GM21737 (cell line): Measurements from ENCODE around the gene MYO1E.
"Not testable (repeated sequence)": the region's sequence is repeated elsewhere in the genome, so short reads cannot be mapped to it uniquely, and the experiment has no call there.

Experiments used
- ATAC-seq: cut with Tn5 transposase; IDR thresholded peaks from one replicate; pipeline ENCODE4 v1.9.1; 2021; ENCODE audit warnings: mild to moderate bottlenecking, moderate library complexity; ENCODE audit not compliant: unreplicated experiment

The MYO1E gene

GRCh38 chr15:59296181-59296617 is 76.5 kb downstream of the MYO1E start:
- no peak for ATAC-seq

- ATAC-seq: no peak
These were observed 77.2 kb downstream of the MYO1E start for GRCh38 chr15:59295261-59296001.

DNA sequence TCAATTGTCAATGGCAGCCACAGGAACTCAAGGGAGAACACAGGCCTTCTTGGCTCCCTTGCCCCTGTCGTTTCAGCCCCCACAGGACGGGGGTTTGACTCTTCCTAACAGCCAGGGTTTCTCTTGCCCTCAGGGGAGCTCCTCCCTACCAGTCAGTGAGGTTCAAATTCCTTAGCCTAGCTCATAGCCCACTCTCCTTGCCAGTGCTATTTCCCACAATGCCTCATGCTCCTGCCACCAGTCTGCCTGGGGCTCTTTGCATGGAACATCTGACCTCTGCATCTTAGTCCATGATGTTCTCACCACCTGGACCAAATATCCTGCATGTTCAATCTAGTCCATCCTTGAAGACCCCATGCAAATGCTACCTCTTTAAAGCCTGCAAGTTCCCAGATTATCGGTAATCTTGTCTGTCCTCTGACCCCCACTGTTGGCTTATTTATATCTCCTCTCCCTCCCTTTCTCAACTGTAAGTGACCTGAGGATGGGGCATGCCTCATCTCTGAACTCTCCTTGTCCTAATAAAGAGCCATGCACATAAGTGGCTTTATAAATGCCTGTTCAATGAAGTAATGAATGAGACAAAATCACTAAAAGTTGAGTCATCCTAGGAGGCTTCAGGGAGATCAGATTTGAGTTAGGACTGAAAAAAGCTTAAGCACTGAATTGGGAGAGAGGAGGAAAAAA is 78.0 kb downstream of the MYO1E start:
- ATAC-seq: no peak

GRCh38 chr15:59292442-59293151 is 80.1 kb downstream of the MYO1E start:
- ATAC-seq: no peak

GRCh38 chr15:59291213-59291549 is 81.5 kb downstream of the MYO1E start:
- ATAC-seq: no peak

DNA sequence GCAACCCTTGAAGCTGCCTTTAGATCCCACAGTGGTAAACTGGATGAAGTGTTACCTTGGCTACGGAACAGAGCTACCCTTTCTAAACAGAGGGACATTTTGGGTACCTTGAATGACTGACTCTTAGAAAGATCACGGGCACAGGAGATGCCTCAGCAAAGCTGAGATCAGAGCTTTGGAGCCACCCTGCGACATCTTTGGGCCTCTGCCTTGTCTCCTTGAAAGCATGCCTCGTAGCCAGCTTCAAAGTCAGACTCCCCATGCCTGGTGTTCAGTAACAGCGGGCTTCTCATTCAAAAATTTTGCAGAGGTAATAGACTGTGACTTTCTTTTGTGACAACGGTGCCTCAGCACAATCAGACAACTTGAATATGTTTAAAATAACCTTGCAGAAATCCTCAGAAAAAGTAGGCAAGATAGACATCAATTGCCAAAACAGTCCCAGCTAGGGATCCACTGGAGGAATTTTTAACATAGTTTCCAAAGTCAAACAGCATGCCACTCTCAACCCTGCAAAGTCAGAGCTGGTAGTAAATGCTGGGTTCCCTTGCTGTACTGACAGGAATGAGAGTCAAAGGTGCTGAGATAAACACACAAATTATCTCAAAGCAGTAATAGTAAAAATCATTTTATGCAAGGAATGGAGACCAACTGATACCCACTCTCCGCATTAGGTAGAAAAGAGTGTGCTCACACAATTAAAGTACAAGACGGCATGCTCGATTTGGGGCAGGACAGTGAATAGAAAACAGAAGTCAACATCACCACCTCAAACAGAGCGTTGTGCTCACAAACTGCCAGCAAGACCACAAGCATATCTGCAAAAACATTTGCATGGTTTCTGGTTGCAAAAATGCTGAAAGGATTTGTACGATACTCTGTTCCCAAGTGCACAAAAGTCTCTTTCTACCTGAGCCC is 82.1 kb downstream of the MYO1E start:
- peak; percentile 49 for ATAC-seq

DNA sequence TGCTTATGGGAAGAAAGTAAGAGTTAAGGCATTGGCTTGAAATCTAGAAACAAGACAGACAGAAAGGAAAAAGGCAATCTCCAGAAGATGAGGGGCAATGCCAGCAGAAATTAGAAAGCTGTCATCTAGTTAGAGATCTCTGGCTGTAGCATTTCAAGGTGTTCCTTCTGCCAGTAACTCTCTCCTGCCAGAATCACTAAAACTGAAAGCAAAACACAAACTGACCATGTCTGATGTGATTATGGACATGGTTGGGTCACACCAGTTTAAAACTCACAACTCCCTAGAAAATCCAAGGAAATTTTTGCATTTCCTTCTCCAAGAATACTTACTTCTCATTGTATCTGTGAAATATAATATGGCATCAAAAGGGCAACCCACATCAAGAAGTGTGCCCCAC is 83.1 kb downstream of the MYO1E start:
- no peak for ATAC-seq

DNA sequence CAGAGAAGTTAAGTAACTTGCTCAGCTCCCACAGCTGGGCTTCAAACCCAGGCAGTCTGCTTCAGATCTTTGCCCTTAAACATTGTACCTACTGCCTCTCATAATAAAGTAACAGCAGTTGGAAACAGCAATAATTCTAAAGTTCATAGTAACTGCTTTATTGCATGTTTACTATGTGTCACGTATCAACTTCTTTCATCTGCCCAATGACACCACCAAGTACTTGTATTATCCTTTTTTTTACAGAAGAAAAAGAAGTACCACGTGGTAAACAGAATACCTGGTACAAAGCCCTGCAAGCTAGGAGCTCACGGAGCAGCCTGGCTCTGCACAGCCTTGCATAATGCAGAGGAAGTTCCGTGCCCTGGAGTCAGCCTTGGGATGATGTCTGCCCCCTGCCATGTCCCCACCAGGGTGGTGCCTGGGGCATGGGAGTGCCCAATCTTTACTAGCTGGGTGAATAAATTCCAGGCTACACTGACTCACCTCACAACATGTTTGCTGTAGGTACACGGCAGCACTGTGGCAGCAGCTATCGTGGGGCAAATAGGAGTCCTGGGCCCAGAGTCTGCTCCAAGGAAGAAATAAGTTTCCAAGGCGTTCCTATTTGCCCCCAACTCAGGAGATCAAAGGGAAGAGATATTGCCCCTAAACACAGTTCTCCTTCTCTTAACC is 88.8 kb downstream of the MYO1E start:
- no peak for ATAC-seq

- ATAC-seq: no peak
These were observed 89.9 kb downstream of the MYO1E start for GRCh38 chr15:59282515-59283337.

DNA sequence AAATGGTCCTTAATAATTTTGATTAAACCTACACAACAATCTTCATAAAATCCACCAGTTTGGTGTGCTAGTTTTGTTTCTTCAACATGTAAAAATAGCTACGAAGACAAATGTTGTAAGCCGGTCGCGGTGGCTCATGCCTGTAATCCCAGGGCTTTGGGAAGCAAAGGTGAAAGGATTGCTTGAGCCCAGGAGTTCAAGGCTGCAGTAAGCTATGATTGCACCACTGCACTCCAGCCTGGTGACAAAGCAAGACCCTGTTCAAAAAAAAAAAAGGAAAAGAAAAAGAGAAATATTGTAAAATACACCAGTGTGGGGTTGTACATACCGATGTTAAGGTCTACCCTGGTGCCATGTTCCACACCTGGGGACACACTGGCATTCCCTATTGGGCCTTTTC is 91.0 kb downstream of the MYO1E start:
- no peak for ATAC-seq

GRCh38 chr15:59280855-59281254 is 91.8 kb downstream of the MYO1E start:
- ATAC-seq: no peak

DNA sequence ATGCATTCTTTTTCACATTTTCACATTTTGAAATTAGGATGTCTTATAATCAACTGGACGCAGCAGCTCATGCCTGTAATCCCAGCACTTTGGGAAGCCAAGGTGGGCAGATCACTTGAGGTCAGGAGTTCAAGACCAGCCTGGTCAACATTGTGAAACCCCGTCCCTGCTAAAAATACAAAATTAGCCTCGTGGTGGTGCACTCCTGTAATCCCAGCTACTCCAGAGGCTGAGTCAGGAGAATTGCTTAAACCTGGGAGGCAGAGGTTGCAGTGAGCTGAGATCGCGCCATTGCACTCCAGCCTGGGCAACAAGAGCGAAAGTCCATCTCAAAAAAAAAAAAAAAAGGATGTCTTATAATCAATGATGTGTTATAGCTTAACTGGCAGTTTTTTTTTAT is 92.4 kb downstream of the MYO1E start:
- not testable (repeated sequence) for ATAC-seq

- no peak for ATAC-seq
These were observed 93.6 kb downstream of the MYO1E start for GRCh38 chr15:59279023-59279422.

- ATAC-seq: no peak
These were observed 94.6 kb downstream of the MYO1E start for GRCh38 chr15:59278120-59278519.

DNA sequence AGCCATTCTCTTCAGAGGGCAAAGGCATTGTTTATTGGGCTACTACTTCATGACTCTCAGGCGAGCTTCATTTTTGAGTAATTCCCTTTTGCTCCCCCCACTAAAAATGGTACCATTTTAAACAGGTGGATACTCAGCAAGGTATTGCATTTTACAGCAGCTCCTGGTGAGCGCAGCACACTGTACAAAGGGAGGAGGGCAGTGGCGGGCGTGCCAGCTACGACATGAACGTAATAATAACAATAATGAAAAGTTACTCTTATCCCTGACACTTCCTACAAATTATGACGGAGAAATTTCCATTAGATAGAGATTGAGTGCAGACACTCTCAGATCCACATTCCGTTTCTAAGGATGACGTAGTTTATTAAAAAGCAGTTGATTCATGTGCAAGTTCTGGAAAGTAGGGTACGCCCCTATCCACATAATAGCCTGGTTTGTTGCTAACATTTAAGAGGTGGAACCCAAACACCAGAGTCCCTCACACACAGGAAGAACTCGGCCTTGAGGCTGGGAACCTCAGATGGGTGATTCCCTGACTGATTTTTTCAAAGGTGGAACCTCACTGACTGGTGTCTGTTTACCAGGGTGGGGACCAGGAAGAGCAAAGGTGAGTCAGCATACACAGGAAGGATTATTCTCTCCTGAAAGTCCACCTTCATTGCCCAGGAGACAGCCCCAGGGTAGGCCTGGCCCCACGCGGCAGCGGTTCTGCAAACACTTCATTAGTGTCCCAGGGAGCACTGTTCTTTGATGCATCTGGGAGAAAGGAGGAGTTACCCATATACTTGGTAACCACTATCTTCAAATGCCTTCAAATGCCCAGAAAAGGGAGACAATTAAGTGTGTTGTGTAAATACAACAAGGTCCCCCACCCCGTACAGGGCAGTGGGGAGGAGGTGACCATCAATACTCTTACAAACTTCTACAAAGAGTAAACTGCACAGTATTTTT is 96.2 kb downstream of the MYO1E start:
- no peak for ATAC-seq

GRCh38 chr15:59274126-59274970 is 98.3 kb downstream of the MYO1E start:
- no peak for ATAC-seq

DNA sequence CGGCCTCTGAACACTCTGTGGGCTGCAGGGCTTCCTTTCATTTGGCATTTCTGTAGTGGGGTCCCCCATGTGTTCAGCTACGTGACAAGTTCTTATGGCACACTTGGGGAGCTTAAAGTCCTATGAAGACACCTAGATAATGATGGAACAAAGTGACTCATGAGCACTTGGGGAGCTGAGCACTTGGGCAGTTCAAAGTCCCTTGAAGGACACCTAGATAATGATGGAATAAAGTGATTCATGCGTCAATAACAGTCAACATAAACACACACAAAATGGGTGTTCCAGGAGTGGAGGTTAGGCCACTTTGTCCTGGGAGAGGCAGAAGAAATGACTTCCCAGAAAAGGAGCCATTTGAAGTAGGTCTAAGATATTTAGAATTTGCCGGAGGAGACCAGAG is 99.4 kb downstream of the MYO1E start:
- ATAC-seq: no peak
